Fibroblast of the conjunctiva (primary cell): Measurements from ENCODE around the gene HACL1.

Experiments
- DNase-seq: peaks from one replicate; pipeline ENCODE4 v3.0.0-alpha.2; 2010; ENCODE audit warnings: low read depth

The HACL1 gene

GRCh38 chr3:15601399-15602145, at the start of gene HACL1, which contains the start of gene BTD:
HACL1 (minus strand) TSS chr3:15601569; CDS start chr3:15601463, 106 bp downstream.
BTD (plus strand) TSS chr3:15601745; CDS start chr3:15635440, 33,695 bp downstream.
- DNase-seq, result peak; percentile 99

- no peak for DNase-seq
Observed at GRCh38 chr3:15649858-15650257, 48.5 kb upstream of the HACL1 start.

GRCh38 chr3:15649341-15649740, 48.0 kb upstream of the HACL1 start:
- no peak for DNase-seq

GRCh38 chr3:15647611-15648167, 46.3 kb upstream of the HACL1 start:
- DNase-seq, result no peak

- DNase-seq, result peak; percentile 95
Observed at GRCh38 chr3:15646851-15647511, 45.6 kb upstream of the HACL1 start.

GRCh38 chr3:15645740-15646501, 44.6 kb upstream of the HACL1 start:
- DNase-seq, result peak; percentile 52

- DNase-seq, result no peak
Observed at GRCh38 chr3:15645246-15645645, 43.9 kb upstream of the HACL1 start.

GRCh38 chr3:15638891-15639262, 37.5 kb upstream of the HACL1 start:
- DNase-seq, result no peak

GRCh38 chr3:15638193-15638890, 37.0 kb upstream of the HACL1 start:
- no peak for DNase-seq

- DNase-seq, result no peak
Observed at GRCh38 chr3:15637131-15637951, 36.0 kb upstream of the HACL1 start.

GRCh38 chr3:15636028-15636709, 34.8 kb upstream of the HACL1 start:
- DNase-seq, result peak; percentile 90

GRCh38 chr3:15635121-15635661, 33.8 kb upstream of the HACL1 start:
- DNase-seq, result peak; percentile 62

- DNase-seq, result no peak
Observed at GRCh38 chr3:15634671-15635070, 33.3 kb upstream of the HACL1 start.

GRCh38 chr3:15633766-15634598, 32.6 kb upstream of the HACL1 start:
- DNase-seq, result peak; percentile 31

GRCh38 chr3:15633159-15633558, 31.8 kb upstream of the HACL1 start:
- DNase-seq, result no peak

GRCh38 chr3:15632212-15632580, 30.8 kb upstream of the HACL1 start:
- no peak for DNase-seq

GRCh38 chr3:15631426-15632211, 30.2 kb upstream of the HACL1 start:
- DNase-seq, result no peak

GRCh38 chr3:15630646-15631350, 29.4 kb upstream of the HACL1 start:
- DNase-seq, result peak; percentile 41
